GM18520 (cell line): ENCODE results near the gene DEGS2.

Experiments used
- ATAC-seq: cut with Tn5 transposase; IDR thresholded peaks from one replicate; pipeline ENCODE4 v1.9.1; 2021; ENCODE audit not compliant: unreplicated experiment

The DEGS2 gene

GRCh38 chr14:100135073-100135472, 24.4 kb downstream of the DEGS2 start:
- ATAC-seq = no peak

DNA sequence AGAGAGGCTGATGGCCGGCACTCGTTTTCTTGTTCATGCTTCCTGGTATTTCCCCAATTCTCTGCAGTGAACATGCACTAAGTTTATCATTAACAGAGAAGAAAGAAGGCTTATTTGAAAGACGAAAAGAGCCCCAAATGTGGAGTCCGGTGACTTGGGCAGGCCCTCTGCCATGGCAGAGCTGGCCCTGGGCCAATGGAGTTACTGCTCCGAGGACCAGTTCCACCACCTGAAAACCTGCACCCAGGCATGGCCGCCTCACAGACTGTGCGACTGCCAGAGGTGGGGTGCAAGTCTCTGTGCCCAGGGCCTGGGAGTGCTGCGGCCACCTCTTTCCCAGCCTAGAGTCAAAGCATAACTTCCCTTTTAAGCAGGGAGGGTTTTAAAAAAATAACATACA, 24.9 kb downstream of the DEGS2 start:
- ATAC-seq = no peak

DNA sequence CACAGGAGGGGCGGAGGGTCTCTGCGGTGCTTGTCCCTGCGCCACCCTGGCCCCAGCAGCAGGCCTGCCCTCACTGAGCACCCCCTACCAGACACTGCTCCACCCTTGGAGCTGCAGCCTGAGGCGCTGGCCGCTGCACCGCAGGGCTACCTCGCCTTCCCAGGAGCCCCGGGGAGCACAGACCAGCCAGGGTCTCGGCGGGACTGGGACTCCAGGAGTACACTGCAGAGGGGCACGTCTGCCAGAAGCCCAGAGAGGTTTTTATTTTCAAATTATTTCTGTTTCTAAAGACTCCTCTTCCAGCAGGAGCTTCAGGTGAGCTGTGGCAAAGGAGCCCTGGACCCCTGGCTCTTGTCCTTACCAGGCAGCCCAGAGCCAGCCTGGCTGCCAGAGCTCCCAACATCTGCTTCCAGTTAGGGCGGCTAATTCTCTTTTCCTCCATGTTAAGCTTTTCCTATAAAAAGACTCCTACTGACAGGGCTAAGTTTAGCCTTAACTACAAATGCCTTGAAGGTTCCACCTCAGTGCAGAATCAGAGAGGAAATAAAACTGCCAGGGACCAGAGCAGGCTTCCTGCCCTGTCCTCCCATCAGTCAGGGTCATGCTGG, 26.4 kb downstream of the DEGS2 start:
- ATAC-seq = no peak

GRCh38 chr14:100132161-100132902, 27.1 kb downstream of the DEGS2 start:
- no peak for ATAC-seq

GRCh38 chr14:100131181-100131580, 28.3 kb downstream of the DEGS2 start:
- ATAC-seq = no peak

GRCh38 chr14:100130521-100130920, 28.9 kb downstream of the DEGS2 start:
- no peak for ATAC-seq

DNA sequence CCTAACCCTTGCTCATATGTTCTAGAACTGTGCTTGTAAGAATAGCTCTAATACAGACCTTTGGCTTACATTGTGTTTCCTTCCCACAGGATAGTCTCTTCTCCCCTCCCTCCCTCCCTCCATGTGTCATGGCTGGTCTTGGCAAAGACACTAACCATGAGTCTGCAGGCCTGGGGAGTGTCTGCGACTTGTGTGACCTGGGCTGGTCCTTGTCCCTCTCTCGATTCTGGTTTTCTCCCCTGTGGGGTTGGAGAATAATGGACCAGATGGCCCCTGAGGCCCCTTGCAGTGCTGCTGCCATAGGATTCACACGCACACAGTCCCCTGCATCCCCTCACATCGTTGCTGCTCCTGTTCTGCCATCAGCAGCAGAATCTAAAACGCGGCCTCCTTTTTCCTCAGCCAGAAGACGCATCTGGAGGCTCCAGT, 30.3 kb downstream of the DEGS2 start:
- no peak for ATAC-seq

DNA sequence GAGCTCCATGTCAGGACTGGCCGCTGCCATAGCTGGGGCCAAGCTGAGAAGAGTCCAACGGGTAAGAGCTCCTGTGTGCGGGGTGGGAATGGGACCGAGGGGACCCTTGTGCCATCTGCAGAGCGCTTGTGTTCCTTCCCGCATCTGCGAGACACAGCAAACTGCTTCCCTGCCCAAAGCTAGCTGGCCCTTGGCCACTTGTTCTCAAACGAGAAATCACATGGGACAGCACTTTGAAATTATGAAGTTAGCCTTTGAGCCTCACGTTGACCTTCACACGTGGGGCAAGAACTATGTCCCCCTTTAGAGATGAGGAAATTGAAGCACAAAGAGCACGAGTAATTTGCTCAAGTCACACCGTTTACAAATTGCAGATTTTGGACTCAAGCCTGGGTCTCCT, 30.8 kb downstream of the DEGS2 start:
- ATAC-seq = no peak

GRCh38 chr14:100127853-100128455, 31.5 kb downstream of the DEGS2 start:
- ATAC-seq = no peak

DNA sequence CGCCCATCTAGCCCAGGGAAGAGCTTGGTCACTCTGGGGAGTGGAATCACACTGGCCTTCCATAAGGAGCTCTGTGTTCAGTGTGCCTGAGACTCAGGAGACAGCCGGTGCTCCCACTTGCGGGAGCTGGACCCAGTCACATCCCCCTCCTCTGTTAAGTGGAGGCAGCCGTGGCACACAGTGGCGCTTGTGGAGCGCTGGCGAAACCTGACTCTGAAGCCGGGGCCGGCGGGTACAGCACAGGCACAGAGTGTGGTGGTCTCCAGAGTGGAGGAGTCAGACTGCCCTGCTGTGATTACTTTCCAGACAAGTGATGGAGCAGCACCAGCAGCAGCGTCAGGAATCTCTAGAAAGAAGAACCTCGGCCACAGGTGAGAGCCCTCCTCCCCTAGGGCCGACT, 33.0 kb downstream of the DEGS2 start:
- no peak for ATAC-seq

DNA sequence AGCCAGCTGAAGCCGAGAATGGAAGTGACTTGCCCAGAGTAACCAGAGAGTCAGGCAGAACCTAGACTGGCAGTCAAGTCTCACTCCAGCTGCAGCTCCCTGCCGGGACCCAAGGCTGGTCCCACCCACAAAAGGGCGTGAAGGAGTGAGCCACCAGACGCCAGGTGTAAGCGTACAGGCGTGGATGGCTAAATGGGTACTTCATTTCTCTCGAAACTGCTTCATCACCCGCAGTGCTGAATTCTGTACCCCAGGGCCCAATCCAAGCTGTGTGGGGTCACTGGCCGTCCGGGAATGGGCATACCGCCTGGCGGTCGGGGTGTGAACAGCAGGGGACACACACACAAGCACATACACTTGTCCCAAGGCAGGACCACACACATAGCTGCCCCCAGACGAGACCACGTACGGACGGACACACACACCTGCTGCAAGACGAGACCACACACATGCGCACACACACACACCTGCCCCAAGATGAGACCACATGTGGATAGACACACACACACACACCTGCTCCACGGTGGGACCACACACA, 34.8 kb downstream of the DEGS2 start:
- no peak for ATAC-seq

DNA sequence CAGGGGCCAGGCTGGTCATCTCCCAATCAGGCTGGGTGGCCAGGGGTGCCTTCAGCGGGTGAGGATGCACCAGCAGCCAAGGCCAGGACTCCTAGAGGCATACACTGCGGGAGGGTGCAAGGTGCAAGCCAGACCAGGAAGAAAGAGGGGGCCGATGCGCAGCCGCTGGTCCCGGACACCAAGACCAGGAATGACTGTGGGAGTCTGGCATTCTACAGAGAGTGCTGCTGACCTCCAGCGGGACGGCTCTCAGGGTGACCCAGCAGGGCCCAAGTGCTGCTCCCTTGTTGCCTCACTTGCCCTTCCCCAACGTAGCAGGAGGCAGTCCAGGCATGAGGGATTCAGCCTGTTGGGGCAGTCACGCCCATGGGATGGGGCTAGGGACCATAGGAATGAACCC, 35.8 kb downstream of the DEGS2 start:
- ATAC-seq = no peak

GRCh38 chr14:100122481-100123223, 36.8 kb downstream of the DEGS2 start:
- ATAC-seq = no peak

DNA sequence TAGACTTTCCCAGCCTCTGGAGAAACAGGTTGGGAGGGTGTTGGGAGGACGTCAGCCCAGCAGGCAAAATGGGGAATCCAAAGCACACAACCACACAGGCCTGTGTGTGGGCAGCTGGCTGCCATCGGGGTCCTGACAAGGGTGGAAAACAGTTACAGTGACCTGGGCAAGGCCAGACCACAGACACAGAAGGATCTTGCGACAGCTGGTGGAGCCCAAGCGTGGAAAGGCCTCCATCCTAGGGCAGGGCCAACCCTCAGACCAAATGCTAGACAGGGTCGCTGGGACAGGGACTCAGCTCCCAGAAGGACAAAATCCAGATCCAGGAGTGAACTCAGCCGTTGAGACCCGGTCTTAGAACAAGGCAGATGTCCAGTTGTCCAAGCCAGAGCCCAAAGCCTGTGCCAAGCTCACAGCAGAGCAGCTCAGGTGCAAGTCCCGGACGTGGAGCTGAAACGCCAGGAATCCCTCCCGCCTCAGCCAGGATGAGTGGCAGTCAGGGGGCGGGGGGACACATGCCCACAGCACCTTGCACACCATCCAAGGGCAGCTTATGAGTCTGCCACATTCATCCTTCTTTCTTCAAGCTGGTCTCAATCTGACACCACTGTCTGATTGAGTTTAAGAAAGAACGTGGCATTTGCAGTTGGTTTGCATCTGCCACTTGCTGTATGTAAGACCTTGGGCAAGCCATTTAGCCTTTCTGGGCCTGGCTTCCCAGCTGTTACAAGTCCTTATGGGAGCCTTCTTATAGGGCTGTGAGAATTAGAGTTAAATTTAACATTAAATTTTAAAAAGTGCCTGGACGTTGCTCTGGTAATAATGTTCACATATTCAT, 37.6 kb downstream of the DEGS2 start:
- no peak for ATAC-seq

- ATAC-seq = no peak
Measured at GRCh38 chr14:100120522-100121269, 38.7 kb downstream of the DEGS2 start.

DNA sequence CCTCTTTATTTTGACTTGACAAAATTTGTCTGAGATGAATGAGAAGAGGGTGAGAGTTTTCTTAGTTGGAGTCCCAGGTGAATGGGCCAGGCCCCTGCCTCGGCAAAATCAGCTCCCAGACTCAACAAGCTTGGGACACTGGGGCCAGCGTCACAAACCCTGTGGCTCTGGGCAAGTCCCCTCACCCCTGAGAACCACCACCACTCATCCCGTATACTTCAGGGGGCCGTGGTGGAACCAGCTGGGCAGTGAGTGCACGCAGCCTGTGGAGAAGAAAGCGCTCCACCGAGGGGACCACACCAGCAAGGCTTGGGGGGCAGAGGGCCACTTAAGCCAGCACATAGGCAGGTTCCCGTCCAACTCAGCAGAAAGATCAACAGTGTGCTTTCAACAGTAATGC, 40.2 kb downstream of the DEGS2 start:
- ATAC-seq = no peak

GRCh38 chr14:100118396-100119011, 40.9 kb downstream of the DEGS2 start:
- no peak for ATAC-seq

GRCh38 chr14:100117633-100118395, 41.6 kb downstream of the DEGS2 start:
- no peak for ATAC-seq

DNA sequence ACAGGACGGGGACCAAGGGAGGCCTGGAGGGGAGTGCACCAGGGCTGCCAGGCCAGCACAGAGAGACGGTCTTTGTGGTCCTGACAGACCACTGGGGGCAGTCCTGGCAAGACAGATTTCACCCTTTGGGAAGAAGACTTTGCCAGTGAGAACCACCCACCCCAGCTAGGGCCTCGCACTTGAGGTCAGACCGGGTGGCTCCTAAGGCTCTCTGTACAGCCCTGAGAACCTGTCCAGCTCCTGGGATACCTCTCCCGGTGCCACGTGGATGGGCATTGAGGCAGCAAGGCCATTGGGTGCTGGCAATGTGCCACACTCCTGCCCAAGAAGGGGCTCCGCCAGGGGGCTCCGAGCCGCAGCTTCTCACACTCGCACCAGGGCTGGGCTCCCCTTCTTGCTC, 42.4 kb downstream of the DEGS2 start:
- no peak for ATAC-seq
